GM12873 (cell line): Measurements from ENCODE around the gene ITGA2.
A peak's percentile ranks its signal among the peaks of the same experiment; 100 is the strongest.

Experiments used
- TF ChIP-seq, protein P1 (sequence below): IDR thresholded peaks from 2 replicates; pipeline ENCODE4 v1.5.1; 2012; ENCODE audit warnings: low read depth, mild to moderate bottlenecking, moderate library complexity, low read length, control low read depth; ENCODE audit not compliant: insufficient read depth; ENCODE audit errors: missing control alignments

ITGA2 gene

DNA sequence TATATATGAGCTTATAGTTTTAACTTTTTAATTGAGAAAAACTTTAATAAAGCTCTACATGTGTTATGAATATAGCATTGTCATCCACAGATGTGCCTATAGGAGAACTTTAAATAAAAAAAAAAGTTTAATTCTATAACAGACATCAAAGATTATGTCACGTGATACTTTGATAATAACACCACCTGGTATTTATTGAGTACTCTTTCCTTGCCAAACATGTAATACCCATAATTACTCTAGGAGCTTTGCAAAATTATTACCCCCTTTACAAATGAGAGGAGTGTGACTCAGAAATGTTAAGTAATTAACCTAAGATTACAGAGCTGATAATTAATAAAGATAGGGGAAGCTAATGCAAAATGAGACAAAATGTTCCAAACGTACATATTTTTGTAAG is 43.0 kb downstream of the ITGA2 start:
- TF ChIP-seq, protein P1, sequence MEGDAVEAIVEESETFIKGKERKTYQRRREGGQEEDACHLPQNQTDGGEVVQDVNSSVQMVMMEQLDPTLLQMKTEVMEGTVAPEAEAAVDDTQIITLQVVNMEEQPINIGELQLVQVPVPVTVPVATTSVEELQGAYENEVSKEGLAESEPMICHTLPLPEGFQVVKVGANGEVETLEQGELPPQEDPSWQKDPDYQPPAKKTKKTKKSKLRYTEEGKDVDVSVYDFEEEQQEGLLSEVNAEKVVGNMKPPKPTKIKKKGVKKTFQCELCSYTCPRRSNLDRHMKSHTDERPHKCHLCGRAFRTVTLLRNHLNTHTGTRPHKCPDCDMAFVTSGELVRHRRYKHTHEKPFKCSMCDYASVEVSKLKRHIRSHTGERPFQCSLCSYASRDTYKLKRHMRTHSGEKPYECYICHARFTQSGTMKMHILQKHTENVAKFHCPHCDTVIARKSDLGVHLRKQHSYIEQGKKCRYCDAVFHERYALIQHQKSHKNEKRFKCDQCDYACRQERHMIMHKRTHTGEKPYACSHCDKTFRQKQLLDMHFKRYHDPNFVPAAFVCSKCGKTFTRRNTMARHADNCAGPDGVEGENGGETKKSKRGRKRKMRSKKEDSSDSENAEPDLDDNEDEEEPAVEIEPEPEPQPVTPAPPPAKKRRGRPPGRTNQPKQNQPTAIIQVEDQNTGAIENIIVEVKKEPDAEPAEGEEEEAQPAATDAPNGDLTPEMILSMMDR = no peak

DNA sequence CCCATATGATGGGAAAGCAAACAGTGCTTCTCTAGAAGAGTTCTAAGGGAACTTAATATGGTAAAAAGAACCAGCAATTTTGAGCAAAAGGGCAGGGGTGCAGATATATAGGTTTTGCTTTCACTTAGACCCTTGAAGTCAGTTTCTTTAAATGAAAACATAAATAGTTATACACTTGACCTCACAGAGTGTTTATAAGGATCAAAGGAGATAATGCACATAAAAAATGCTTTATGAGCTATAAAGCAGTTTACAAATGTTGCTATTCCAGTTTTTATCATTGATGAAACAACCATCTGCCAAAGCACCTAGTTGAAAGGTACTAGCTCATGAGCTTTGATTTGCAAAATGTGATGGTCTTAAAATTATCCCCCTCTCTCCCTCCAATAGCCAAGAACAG is 45.7 kb downstream of the ITGA2 start:
- TF ChIP-seq, protein P1 = no peak

DNA sequence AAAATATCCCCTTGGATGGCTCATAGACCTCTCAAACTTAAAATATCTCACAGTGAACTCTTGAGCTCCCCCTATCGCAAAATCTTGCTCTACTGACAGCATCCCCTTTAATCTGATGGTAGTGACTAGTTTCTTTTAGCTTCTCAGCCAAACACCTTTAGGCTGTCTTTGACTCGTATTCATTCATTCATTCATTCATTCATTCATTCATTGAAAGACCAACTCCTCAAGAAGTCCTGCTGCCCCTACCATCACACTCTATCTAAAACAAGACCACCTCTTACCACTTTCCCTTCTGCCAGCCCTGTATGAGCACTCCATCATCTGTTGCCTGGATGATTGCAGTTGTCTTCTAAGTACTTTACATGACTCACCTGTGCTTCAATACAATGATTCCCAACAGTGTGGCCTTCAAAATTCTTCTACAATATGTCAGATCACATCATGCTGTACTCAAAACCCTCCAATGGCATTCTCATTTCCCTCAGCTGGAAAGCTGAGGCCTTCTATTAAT is 46.8 kb downstream of the ITGA2 start:
- TF ChIP-seq, protein P1 = peak; percentile 57

DNA sequence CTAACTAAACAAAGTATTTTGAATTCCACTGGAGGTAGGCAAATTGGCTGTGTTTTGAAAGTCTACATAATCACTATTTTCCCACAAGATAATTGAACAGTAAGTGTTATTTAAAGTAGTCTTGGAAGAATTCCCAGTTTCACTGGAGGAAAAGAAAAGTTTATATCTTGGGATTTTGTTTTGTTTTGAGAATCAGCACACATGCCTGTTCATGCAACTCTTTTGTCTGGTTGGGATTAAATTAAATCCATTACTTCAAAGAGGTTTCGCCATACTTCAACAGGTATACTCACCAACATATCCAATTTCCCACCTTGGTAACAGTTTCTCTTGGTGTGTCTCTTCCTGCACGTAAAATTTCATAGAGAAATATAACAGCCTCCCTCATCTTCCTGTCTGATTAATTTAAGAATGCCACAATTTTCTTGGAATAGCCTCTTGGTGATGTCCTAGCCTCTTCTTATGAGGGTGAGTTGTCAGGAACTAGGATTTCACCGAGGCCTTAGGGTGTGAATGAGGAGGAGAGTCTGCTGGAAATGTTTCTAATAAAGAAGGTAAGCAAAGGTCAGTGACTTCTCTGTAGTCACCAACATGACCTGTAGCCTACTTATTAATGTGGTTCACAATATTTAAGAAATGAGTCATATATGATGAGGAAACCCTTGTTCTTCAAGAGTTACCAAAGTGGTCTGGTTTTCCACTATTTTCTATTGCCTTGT is 48.1 kb downstream of the ITGA2 start:
- TF ChIP-seq, protein P1 = no peak

DNA sequence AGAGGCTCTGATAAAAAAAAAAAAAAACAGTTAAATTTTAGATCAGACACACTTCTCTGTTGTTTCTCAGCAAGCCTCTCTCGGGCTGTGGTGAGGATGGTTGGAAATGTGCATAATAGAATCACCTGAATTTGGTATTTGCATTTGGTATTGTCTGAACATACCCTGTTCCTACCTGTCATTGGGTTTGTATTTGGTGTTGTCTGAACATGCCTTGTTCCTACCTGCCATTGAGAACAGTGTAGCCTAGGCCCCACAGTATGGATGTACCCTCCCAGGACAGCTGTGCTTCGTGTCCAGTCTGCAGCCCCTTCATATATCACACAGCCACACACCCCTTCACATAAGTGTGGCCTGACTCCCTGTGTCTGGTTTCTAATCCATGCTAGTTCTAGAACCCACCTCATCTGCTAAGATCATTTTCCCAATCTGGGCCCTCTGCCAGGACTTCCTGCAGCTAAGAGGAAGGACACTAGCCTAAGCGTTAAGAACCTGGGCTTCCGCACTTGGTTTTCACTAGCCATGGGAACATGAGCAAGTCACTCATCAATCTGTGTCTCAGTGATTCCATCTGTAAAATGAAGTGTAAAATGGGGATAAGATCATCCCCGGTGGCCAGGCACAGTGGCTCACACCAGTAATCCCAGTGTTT is 49.2 kb downstream of the ITGA2 start:
- TF ChIP-seq, protein P1 = no peak

DNA sequence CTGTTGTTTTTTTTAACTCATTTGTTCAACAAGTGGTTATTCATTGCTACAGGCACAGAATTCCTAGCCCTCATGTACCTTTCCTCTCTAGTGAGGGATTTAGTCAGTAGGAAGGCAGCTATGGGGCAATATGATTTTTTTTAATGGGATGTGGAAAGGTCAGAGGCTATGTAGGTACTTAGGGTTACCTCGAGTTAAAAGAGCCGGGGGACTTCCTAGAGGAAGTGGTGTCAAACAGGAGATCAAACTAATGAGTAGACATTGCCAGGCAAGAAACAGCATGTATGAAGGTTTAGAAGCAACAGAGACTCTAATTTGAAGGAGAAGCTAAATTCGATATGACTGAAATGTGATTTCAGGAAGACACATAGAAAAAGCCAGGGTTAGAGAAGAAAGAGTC is 50.7 kb downstream of the ITGA2 start:
- TF ChIP-seq, protein P1 = no peak

DNA sequence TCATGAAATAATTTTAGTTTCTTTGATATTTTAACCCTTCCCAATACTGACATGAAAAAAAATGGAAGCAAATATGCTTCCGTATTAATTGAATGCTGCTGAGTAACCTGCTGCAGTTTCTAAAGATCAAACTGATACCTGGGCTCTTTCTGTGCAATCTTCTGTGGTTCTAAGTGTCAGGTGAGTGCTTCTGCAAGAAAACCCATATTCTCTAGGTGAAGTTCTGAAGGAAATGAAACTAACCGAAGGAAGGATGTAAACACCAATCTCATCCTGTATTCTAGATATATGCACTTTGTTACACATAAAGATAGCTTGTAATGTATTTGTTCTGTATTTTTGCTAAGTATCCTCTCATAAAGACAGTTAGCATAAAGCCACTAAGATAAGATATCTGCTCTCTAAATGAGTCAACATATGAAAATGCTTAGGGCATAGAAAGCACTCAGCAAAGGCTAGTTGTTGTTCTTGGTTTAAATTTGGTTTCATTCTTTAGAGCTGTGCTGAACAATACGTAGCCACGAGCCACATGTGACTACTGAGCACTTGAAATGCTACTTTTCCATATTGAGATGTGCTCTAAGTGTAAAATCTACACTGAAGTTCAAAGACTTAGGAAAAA is 52.0 kb downstream of the ITGA2 start:
- TF ChIP-seq, protein P1 = no peak
